Measurements from ENCODE around the gene SMIM34. TPM values are rescaled to one million over a fixed set of nuclear protein-coding genes. Genes with fewer than 3 reads are reported as not detected.
A peak's percentile ranks its signal among the peaks of the same experiment; 100 is the strongest.
"Not testable (repeated sequence)": the region's sequence is repeated elsewhere in the genome, so short reads cannot be mapped to it uniquely, and the experiment has no call there.

The SMIM34 gene
- total RNA-seq, 1 donor from 2014 or later, result not detected

DNA sequence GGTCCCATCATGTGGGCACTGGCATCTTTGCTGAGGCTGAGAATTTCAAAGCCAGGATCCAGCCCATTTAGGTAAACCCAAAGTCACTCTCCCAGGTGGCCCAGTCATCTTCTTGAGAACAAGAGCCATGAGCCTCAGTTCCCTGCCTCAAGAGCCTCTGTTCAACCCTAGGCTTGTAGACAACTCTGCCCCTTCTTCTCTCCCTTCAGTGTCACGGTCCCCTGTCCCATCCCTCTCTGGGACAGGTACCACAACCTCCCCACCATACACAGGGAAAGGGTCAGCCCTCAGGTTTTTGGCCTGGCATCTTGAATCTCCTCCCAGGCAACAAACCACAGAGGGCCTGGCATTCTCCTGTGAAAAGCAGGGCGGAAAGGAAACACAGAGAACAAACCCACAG, 18.1 kb downstream of the SMIM34 start:
- H3K9me3 Mint-ChIP-seq; H3K27me3 Mint-ChIP-seq; H3K4me3 Mint-ChIP-seq; H3K36me3 Mint-ChIP-seq; H3K4me1 Mint-ChIP-seq (ENCODE audit: unreplicated experiment); DNase-seq (ENCODE audit: extremely low spot score, unreplicated experiment); H3K27ac Mint-ChIP-seq: not testable (repeated sequence)

DNA sequence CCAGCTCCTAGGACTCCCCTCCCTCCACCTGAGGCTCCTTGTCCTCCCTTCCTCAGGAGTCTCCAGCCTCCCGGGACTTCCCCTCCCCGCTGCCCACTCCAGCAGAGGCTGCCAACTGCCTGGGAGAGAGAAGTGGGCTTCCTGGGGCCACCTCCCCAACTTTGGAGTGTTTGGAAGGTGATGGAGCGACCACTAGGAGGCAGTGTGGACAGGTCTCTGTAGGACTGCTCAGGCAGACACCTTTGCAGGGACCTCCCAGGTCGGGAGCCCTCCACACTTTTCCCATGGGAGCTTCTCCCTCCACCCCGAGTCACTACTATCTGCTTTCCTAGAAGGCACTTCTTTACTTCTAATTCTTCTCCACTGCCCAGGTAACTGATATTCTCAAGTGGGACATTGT, 19.0 kb downstream of the SMIM34 start:
- H3K36me3 Mint-ChIP-seq; DNase-seq (ENCODE audit: extremely low spot score, unreplicated experiment): not testable (repeated sequence)

DNA sequence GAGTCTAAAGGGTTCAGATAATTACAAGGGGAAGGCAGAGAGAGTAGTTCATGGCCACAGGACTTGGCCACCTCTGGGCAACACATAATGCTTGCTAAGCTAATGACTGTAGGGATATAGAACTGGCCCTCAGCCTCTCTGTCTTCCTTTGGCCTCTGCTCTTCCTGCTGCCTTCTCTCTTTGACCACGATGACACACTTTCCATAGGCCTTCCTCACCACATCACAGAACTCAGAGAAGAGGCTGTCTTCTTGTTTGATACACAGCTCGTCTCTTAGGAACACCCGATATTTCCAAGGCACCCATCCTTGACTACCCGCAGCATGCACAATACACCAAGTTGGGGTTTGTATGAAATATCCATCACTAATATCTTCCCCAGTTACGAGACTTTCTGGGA, 23.2 kb downstream of the SMIM34 start:
- H3K27ac Mint-ChIP-seq; H3K27me3 Mint-ChIP-seq; H3K4me1 Mint-ChIP-seq (ENCODE audit: unreplicated experiment); H3K9me3 Mint-ChIP-seq; DNase-seq (ENCODE audit: extremely low spot score, unreplicated experiment); H3K4me3 Mint-ChIP-seq; H3K36me3 Mint-ChIP-seq: not testable (repeated sequence)

More for the DNA sequence above, 19.0 kb downstream of the SMIM34 start:
- not testable (repeated sequence) for H3K4me1 Mint-ChIP-seq (ENCODE audit: unreplicated experiment); H3K4me3 Mint-ChIP-seq; H3K27ac Mint-ChIP-seq; H3K27me3 Mint-ChIP-seq; H3K9me3 Mint-ChIP-seq

DNA sequence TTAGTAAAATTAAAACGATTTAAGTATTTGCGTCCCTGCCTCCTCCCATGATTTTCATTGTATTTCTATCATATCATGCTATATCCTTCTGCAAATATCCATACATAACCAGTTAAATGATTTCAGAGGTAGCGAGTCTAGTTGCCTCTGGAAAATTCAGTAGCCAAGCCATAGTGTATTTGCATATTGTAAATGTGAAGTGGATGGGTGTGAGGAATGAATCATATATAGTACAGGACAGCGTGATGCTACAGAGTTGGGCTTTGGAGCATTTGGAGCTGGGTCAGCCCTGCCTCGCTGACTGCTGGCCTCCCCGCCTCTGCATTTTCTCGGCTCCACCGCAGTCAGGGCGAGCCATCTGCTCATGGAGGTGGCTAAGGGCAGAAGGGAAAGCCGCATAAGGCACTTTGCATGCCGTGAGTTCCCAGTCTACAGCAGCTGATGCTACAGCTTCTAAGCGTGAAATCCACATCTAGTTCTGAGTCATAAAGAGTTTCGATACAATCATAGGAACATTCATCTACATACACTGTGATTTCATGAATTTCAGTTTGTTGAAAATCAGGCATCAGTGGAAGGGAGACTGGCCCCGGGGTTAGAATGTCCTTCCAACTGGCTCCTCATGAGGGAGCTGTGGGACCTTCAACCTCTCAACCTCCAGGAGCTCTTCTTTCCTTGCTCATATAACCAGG, 39.9 kb downstream of the SMIM34 start:
- not testable (repeated sequence) for H3K27ac Mint-ChIP-seq; DNase-seq (ENCODE audit: extremely low spot score, unreplicated experiment); H3K4me1 Mint-ChIP-seq (ENCODE audit: unreplicated experiment); H3K36me3 Mint-ChIP-seq; H3K27me3 Mint-ChIP-seq; H3K4me3 Mint-ChIP-seq; H3K9me3 Mint-ChIP-seq

DNA sequence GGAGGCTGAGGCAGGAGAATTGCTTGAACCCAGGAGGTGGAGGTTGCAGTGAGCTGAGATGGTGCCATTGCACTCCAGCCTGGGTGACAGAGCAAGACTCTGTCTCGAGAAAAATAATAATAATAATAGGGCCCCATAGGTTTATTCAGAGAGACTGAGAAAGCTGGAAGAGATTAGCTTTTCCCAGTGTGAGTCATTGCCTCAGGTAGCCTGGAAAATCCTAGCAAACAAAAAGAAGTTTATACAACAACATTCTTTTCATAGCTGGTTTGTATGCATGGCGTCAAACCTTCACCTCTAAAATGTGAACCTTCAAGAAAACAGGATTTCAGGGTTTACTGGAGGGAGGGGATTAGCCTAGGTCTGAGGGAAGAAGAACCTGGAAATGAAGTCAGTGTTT, 40.6 kb downstream of the SMIM34 start:
- H3K4me3 Mint-ChIP-seq; H3K4me1 Mint-ChIP-seq (ENCODE audit: unreplicated experiment); DNase-seq (ENCODE audit: extremely low spot score, unreplicated experiment): not testable (repeated sequence)

DNA sequence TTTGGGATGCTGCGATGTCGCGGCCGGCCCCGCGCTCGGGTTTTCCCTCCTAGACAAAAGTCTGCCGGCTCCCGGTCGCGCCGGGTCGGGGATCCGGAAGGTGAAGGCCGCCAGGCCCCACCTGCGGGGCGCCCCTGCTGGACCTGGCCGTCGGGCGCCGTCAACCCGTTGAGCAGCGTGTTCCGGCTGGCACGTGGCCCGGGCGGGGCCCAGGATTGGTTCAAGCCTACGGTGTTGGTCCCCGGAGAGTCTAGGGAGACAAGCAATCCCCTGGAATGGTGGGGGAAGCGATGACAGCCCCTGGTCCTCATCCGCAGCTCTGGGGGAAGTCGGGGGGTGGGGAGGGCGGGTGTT, 48.2 kb downstream of the SMIM34 start:
- not testable (repeated sequence) for H3K36me3 Mint-ChIP-seq; H3K9me3 Mint-ChIP-seq; H3K4me1 Mint-ChIP-seq (ENCODE audit: unreplicated experiment); H3K27me3 Mint-ChIP-seq; DNase-seq (ENCODE audit: extremely low spot score, unreplicated experiment); H3K4me3 Mint-ChIP-seq; H3K27ac Mint-ChIP-seq

More for the DNA sequence above, 40.6 kb downstream of the SMIM34 start:
- not testable (repeated sequence) for H3K27ac Mint-ChIP-seq, H3K27me3 Mint-ChIP-seq, H3K9me3 Mint-ChIP-seq, H3K36me3 Mint-ChIP-seq

DNA sequence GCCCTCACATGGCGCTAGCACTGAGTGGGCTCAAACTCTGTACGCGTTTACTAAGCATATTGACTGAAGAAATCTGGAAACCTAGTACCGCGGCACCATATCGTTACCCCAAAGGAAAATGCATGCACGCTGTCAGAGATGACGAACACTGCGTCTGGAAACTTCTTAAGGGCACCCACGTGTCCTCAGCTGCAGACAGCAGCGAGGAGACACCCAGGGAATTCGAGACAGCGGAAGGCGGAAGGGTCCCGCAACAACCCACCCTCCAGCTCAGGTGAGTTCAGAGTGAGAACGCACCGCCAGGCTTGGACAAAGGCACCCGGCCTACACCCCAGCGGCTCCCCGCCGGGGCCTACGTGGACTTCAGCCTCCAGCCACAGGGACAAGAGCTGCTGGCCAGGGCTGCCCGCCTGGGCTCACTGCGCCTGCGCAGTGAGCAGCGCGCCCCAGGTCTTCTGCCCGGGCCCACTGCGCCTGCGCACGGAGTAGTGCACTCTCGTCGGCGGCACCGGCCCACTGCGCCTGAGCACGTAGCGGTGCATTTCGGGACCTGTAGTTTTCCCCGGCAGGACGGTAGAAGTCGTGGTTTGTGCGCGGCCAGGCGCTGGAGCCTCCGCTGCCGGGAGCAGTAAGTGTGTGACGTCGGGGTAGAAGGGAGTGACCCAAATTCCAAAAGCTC, 48.7 kb downstream of the SMIM34 start, which contains the start of gene SMIM11:
TSS of gene SMIM11 (plus strand) at position 568 of the 679 bp plus-strand sequence. CDS start 3,998 bp downstream, outside the sequence.
- not testable (repeated sequence) for H3K36me3 Mint-ChIP-seq; H3K27me3 Mint-ChIP-seq; H3K9me3 Mint-ChIP-seq; DNase-seq (ENCODE audit: extremely low spot score, unreplicated experiment); H3K4me3 Mint-ChIP-seq; H3K27ac Mint-ChIP-seq; H3K4me1 Mint-ChIP-seq (ENCODE audit: unreplicated experiment)

DNA sequence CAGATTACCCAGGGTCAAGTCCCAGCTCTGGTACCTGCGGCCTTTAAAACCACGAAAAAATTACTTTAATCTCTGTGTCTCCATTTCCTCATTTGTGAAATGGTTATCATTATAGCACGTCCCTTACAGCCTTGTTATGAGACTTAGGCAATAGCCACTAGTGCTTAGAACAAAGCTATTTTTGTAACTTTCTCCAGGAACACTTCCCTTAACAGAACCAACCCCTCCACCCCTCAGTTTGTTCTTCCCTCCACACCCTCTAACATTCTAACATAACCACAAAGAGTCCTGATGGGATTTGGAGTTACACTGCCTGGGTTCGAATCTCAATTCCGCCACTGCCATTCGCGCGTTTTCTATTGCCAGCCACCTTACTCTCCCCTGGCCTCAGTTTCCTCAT, 49.3 kb downstream of the SMIM34 start:
- H3K9me3 Mint-ChIP-seq; H3K27me3 Mint-ChIP-seq; H3K4me3 Mint-ChIP-seq; DNase-seq (ENCODE audit: extremely low spot score, unreplicated experiment); H3K4me1 Mint-ChIP-seq (ENCODE audit: unreplicated experiment); H3K36me3 Mint-ChIP-seq; H3K27ac Mint-ChIP-seq: not testable (repeated sequence)

DNA sequence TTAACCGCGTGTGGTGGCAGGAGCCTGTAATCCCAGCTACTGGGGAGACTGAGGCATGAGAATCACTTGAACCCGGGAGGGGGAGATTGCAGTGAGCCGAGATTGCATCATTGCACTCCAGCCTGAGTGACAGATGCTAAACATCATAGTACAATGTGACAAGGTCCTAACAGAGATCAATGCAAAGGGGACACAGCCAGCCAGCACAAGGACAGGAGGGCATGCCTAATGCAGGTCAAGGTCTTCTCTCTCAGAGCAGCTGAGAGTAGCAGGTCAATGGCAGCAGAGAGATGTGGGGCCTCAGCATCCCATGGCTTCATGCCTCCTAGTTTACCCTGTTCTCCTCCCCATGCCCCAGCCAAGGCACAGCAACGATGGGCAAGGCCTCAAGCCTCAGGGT, 51.4 kb downstream of the SMIM34 start:
- Mint-ChIP-seq H3K4me3 (no peak overlapping the region), H3K9me3 (no peaks in the 10 kb centered on the region), H3K36me3 (no peaks in the 10 kb centered on the region), H3K27me3 (peaks cover 3% of the 10 kb centered on the region), H3K27ac (no peak overlapping the region), H3K4me1 (ENCODE audit: unreplicated experiment) (peaks cover 9% of the 10 kb centered on the region)
- peak; percentile 31 for DNase-seq (ENCODE audit: extremely low spot score, unreplicated experiment)
- TF ChIP-seq, protein P1, sequence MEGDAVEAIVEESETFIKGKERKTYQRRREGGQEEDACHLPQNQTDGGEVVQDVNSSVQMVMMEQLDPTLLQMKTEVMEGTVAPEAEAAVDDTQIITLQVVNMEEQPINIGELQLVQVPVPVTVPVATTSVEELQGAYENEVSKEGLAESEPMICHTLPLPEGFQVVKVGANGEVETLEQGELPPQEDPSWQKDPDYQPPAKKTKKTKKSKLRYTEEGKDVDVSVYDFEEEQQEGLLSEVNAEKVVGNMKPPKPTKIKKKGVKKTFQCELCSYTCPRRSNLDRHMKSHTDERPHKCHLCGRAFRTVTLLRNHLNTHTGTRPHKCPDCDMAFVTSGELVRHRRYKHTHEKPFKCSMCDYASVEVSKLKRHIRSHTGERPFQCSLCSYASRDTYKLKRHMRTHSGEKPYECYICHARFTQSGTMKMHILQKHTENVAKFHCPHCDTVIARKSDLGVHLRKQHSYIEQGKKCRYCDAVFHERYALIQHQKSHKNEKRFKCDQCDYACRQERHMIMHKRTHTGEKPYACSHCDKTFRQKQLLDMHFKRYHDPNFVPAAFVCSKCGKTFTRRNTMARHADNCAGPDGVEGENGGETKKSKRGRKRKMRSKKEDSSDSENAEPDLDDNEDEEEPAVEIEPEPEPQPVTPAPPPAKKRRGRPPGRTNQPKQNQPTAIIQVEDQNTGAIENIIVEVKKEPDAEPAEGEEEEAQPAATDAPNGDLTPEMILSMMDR (conservative IDR thresholded peaks at IDR 0.05), result no peak

Data from type B pancreatic cell (in vitro differentiated cells).